CD14-positive monocyte (primary cell): Measurements from ENCODE around the gene CSH2. TPM values are rescaled to one million over a fixed set of nuclear protein-coding genes. Genes with fewer than 3 reads are reported as not detected.

Source experiments
- DNase-seq, 3 donors: peaks; one replicate each; pipeline ENCODE4 v3.0.0-alpha.2; 2011 to 2022
- H2AFZ ChIP-seq: 2 replicates; pipeline ENCODE4 v1.6.0; 2012; ENCODE audit warnings: mild to moderate bottlenecking, low read depth, low read length, inconsistent platforms; ENCODE audit not compliant: insufficient read depth, poor library complexity, severe bottlenecking
- H3K27ac ChIP-seq, 2 donors: 1 replicate in 1 of 2; 2 replicates in 1 of 2; pipeline ENCODE4 v1.5.1; 2012 to 2013; ENCODE audit warnings: low read length in 2 of 2, control low read depth in 1 of 2, inconsistent platforms in 1 of 2, low read depth in 1 of 2, mild to moderate bottlenecking in 1 of 2
- H3K27me3 ChIP-seq, 2 donors: one replicate each; pipeline versions ENCODE4 v1.6.0 to v1.6.1; 2011 to 2013; ENCODE audit warnings: low read length in 2 of 2; ENCODE audit not compliant: control insufficient read depth in 2 of 2, insufficient read depth in 2 of 2
- H3K36me3 ChIP-seq, 2 donors: replicated peaks in 1 of 2; 1 replicate in 1 of 2; 2 replicates in 1 of 2; pipeline versions ENCODE4 v1.5.1 to v1.6.1; 2012 to 2013; ENCODE audit warnings: low read length in 2 of 2, control low read depth in 1 of 2, inconsistent platforms in 1 of 2, mild to moderate bottlenecking in 1 of 2; ENCODE audit not compliant: insufficient read depth in 2 of 2, control insufficient read depth in 1 of 2
- H3K4me1 ChIP-seq, 2 donors: 1 replicate in 1 of 2; 2 replicates in 1 of 2; pipeline versions ENCODE4 v1.5.1 to v1.6.1; 2012 to 2013; ENCODE audit warnings: low read length in 2 of 2, control low read depth in 1 of 2, inconsistent platforms in 1 of 2, mild to moderate bottlenecking in 1 of 2, moderate library complexity in 1 of 2; ENCODE audit not compliant: insufficient read depth in 2 of 2, control insufficient read depth in 1 of 2
- H3K4me2 ChIP-seq: replicated peaks from 2 replicates; pipeline ENCODE3; 2012; ENCODE audit warnings: low read length, moderate library complexity, mild to moderate bottlenecking; ENCODE audit not compliant: poor library complexity, severe bottlenecking; ENCODE audit errors: extremely low read depth
- H3K4me3 ChIP-seq, 3 experiments: fragments of 200-600 bp in 1 of 3; sonication (generic) in 1 of 3; replicated peaks in 1 of 3; 1 replicate in 2 of 3; 2 replicates in 1 of 3; pipeline ENCODE4 v1.5.1; 2011 to 2013; ENCODE audit warnings: low read length in 3 of 3, mild to moderate bottlenecking in 3 of 3, control low read depth in 2 of 3, low read depth in 2 of 3, inconsistent platforms in 1 of 3, moderate library complexity in 1 of 3
- H3K79me2 ChIP-seq: 2 replicates; pipeline ENCODE4 v1.6.0; 2012; ENCODE audit warnings: mild to moderate bottlenecking, control low read depth, inconsistent platforms, low read length, moderate library complexity; ENCODE audit not compliant: insufficient read depth
- H3K9ac ChIP-seq: 2 replicates; pipeline ENCODE4 v1.6.0; 2017; ENCODE audit warnings: low read length, mild to moderate bottlenecking; ENCODE audit not compliant: insufficient read depth, poor library complexity, severe bottlenecking
- H3K9me3 ChIP-seq, 2 donors: replicated peaks in 1 of 2; 1 replicate in 1 of 2; 2 replicates in 1 of 2; pipeline versions ENCODE4 v1.5.1 to v1.6.1; 2012 to 2013; ENCODE audit warnings: low read length in 2 of 2, control low read depth in 1 of 2; ENCODE audit not compliant: control insufficient read depth in 1 of 2, insufficient read depth in 1 of 2
- H4K20me1 ChIP-seq: 2 replicates; pipeline ENCODE4 v1.6.0; 2012; ENCODE audit warnings: mild to moderate bottlenecking, low read length, control low read depth, moderate library complexity; ENCODE audit not compliant: insufficient read depth
- H3K27ac Mint-ChIP-seq, 7 donors: one replicate each; pipeline ENCODE4 v1.8.0; 2020; ENCODE audit warnings: mild to moderate bottlenecking in 7 of 7, mixed read lengths in 7 of 7, moderate library complexity in 6 of 7, inconsistent platforms in 2 of 7
- H3K27me3 Mint-ChIP-seq, 3 donors: one replicate each; pipeline ENCODE4 v1.8.0; 2021 to 2022; ENCODE audit warnings: low read depth in 3 of 3, mild to moderate bottlenecking in 3 of 3, mixed read lengths in 3 of 3, moderate library complexity in 3 of 3, inconsistent platforms in 1 of 3
- H3K36me3 Mint-ChIP-seq, 2 donors: one replicate each; pipeline ENCODE4 v1.8.0; 2020; ENCODE audit warnings: mixed read lengths in 2 of 2, inconsistent platforms in 1 of 2, mild to moderate bottlenecking in 1 of 2
- H3K4me1 Mint-ChIP-seq: one replicate; pipeline ENCODE4 v1.8.0; 2020; ENCODE audit warnings: mild to moderate bottlenecking, mixed read lengths
- H3K4me3 Mint-ChIP-seq, 2 donors: one replicate each; pipeline ENCODE4 v1.8.0; 2020; ENCODE audit warnings: mild to moderate bottlenecking in 2 of 2, mixed read lengths in 2 of 2, moderate library complexity in 1 of 2
- H3K9me3 Mint-ChIP-seq, 7 donors: one replicate each; pipeline ENCODE4 v1.8.0; 2020 to 2022; ENCODE audit warnings: mixed read lengths in 7 of 7, mild to moderate bottlenecking in 6 of 7, moderate library complexity in 6 of 7, inconsistent platforms in 2 of 7
- WGBS: methylation state at CpG from one replicate; pipeline ENCODE4 v1.1.5; 2013; ENCODE audit warnings: missing lambda C conversion rate; ENCODE audit not compliant: insufficient coverage; 5-methylcytosine and 5-hydroxymethylcytosine counted together
- intact Hi-C, 2 donors: fragments of 100-400 bp; cut with micrococcal nuclease; formaldehyde crosslinking; loops; one replicate each; pipeline versions ENCODE4 v1.15.0 to v1.15.1; 2023
- polyA plus RNA-seq, 3 donors: library from polyadenylated mRNA; depleted of rRNA in 1 of 3; unstranded in 2 of 3; stranded (reverse) in 1 of 3; fragments of 300-500 nt in 2 of 3; fragments of >200 nt in 1 of 3; fragmentation: Illumina TruSeq in 2 of 3; gene quantifications; 1 replicate in 2 of 3; 2 replicates in 1 of 3; pipeline ENCODE4 v1.2.3, GENCODE V29; 2012 to 2021
- TF ChIP-seq, protein P1 (sequence below): fragments of 200-600 bp; IDR thresholded peaks from one replicate; pipeline ENCODE4 v1.8.0; 2022; ENCODE audit warnings: antibody characterized with exemption, mild to moderate bottlenecking

CSH2 gene
- polyA plus RNA-seq, 3 donors: not detected

DNA sequence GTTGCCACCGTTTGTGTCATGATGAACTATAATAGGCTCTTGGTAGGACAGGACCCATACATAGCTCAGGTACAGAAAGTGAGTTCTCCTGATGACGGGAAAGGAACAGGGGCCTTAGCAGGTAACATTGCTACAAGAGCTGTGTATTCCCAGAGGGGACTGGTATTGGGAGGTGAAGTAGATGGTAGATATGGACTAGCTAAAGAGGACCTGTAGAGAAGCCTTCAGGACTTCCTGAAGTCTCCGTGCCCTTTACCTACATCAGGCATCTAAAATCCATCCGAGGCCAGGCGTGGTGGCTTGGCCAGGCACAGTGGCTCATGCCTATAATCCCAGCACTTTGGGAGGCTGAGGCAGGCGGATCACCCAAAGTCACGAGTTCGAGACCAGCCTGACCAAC is 18.3 kb downstream of the CSH2 start:
- Histone ChIP-seq H3K27me3 (no peaks in the 10 kb centered on the region), H3K9me3 (no peaks in the 10 kb centered on the region), H3K79me2 (no peaks in the 10 kb centered on the region), H2AFZ (no peak overlapping the region), H3K9ac (no peak overlapping the region), H3K4me2 (no peak overlapping the region), H4K20me1 (no peaks in the 10 kb centered on the region), H3K36me3 (no peaks in the 10 kb centered on the region), H3K4me1 (no peaks in the 10 kb centered on the region), H3K4me3 (no peak overlapping the region), H3K27ac (no peak overlapping the region)
- intact Hi-C loops: no loop called here
- H3K27ac Mint-ChIP-seq: no peak overlapping the region
- H3K27me3 Mint-ChIP-seq: peaks cover 1 to 10% (median 7%) of the 10 kb centered on the region in 3 donors
- peaks cover 0 to 6% (median 0%) of the 10 kb centered on the region in 7 donors for H3K9me3 Mint-ChIP-seq
- H3K4me3 Mint-ChIP-seq: no peak overlapping the region
- H3K36me3 Mint-ChIP-seq: no peaks in the 10 kb centered on the region
- DNase-seq: no peak
- H3K4me1 Mint-ChIP-seq: no peaks in the 10 kb centered on the region
- TF ChIP-seq, protein P1, sequence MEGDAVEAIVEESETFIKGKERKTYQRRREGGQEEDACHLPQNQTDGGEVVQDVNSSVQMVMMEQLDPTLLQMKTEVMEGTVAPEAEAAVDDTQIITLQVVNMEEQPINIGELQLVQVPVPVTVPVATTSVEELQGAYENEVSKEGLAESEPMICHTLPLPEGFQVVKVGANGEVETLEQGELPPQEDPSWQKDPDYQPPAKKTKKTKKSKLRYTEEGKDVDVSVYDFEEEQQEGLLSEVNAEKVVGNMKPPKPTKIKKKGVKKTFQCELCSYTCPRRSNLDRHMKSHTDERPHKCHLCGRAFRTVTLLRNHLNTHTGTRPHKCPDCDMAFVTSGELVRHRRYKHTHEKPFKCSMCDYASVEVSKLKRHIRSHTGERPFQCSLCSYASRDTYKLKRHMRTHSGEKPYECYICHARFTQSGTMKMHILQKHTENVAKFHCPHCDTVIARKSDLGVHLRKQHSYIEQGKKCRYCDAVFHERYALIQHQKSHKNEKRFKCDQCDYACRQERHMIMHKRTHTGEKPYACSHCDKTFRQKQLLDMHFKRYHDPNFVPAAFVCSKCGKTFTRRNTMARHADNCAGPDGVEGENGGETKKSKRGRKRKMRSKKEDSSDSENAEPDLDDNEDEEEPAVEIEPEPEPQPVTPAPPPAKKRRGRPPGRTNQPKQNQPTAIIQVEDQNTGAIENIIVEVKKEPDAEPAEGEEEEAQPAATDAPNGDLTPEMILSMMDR: no peak
- WGBS: 96% methylated on average over 5 of the region's 8 CpGs

DNA sequence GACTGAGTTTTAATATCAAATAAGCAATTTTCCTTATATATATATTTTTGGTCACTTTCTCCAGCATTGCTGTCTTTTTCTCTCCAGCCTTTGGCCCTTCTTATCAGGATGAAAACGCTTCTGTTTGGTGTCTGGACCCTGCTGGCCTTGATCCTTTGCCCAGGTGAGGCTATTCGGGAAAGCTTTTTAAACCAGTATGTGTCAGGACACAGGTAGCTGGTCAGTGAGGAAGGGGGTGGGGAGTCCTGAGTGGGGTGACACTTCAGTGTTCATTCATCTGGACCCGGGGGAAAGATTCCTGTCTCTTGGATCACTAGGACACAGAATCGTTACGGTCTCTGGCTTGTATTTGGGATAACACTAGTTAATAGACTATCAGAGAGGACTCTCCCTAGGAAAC is 18.8 kb downstream of the CSH2 start:
- Mint-ChIP-seq H3K36me3 (peaks cover 0 to 1% of the 10 kb centered on the region in 2 donors), H3K27ac (no peak overlapping the region), H3K27me3 (peaks cover 5 to 10% (median 7%) of the 10 kb centered on the region in 3 donors), H3K4me1 (no peaks in the 10 kb centered on the region), H3K9me3 (peaks cover 0 to 6% (median 0%) of the 10 kb centered on the region in 7 donors), H3K4me3 (no peak overlapping the region)
- Histone ChIP-seq H2AFZ (no peak overlapping the region), H3K9ac (no peak overlapping the region), H3K4me2 (no peak overlapping the region), H3K79me2 (no peaks in the 10 kb centered on the region), H3K36me3 (no peaks in the 10 kb centered on the region), H4K20me1 (no peaks in the 10 kb centered on the region), H3K4me1 (no peaks in the 10 kb centered on the region), H3K27me3 (no peaks in the 10 kb centered on the region), H3K4me3 (no peak overlapping the region), H3K9me3 (no peaks in the 10 kb centered on the region), H3K27ac (no peak overlapping the region)
- intact Hi-C loops: no loop called here
- 98% methylated on average over 4 of the region's 5 CpGs for WGBS
- DNase-seq: no peak
- TF ChIP-seq, protein P1: no peak
